ENCODE data around the gene KIF25.

DNA sequence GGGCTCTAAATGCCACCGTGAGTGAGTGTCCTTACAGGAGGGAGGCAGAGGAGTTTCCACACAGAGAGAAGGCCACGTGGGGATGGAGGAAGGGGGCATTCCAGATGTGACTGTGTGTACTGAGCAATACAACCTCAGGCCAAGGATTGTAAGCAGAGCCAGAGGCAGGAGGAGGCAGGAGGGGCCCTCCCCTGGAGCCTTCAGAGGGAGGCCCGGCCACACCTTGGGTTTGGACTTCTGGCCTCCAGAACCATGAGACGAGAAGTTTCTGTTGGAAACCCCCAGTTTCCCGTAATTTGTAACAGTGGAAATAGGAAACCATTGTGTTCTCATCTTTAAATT lies 9.3 kb upstream of the KIF25 start:
- TF ChIP-seq, protein P1, sequence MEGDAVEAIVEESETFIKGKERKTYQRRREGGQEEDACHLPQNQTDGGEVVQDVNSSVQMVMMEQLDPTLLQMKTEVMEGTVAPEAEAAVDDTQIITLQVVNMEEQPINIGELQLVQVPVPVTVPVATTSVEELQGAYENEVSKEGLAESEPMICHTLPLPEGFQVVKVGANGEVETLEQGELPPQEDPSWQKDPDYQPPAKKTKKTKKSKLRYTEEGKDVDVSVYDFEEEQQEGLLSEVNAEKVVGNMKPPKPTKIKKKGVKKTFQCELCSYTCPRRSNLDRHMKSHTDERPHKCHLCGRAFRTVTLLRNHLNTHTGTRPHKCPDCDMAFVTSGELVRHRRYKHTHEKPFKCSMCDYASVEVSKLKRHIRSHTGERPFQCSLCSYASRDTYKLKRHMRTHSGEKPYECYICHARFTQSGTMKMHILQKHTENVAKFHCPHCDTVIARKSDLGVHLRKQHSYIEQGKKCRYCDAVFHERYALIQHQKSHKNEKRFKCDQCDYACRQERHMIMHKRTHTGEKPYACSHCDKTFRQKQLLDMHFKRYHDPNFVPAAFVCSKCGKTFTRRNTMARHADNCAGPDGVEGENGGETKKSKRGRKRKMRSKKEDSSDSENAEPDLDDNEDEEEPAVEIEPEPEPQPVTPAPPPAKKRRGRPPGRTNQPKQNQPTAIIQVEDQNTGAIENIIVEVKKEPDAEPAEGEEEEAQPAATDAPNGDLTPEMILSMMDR (conservative IDR thresholded peaks at IDR 0.05; ENCODE audit: low read length): no peak
- no peak for TF ChIP-seq EZH2phosphoT487 (IDR thresholded peaks at IDR 0.05; ENCODE audit: borderline replicate concordance)

Data from Loucy (cell line).